Adrenal gland (tissue), 12 donors: ENCODE data around the gene PTPN1. TPM values are rescaled to one million over a fixed set of nuclear protein-coding genes. Genes with fewer than 3 reads are reported as not detected.
A peak's percentile ranks its signal among the peaks of the same experiment; 100 is the strongest.

ENCODE experiments used
- DNase-seq, 7 donors: peaks; one replicate each; pipeline ENCODE4 v3.0.0-alpha.2; 2019 to 2020
- H3K27ac ChIP-seq, 5 donors: fragments of 200-600 bp; sonication (generic) in 4 of 5; 1 replicate in 3 of 5; 2 replicates in 2 of 5; pipeline versions ENCODE4 v1.5.1 to v1.8.0; 2016 to 2020; ENCODE audit warnings: mild to moderate bottlenecking in 1 of 5
- H3K27me3 ChIP-seq: fragments of 200-600 bp; 2 replicates; pipeline ENCODE4 v1.8.0; 2021
- H3K36me3 ChIP-seq, 2 donors: fragments of 200-600 bp; replicated peaks in 1 of 2; 1 replicate in 1 of 2; 2 replicates in 1 of 2; pipeline versions ENCODE4 v1.5.1 to v1.8.0; 2018 to 2022
- H3K4me1 ChIP-seq, 2 donors: fragments of 200-600 bp; replicated peaks in 1 of 2; 1 replicate in 1 of 2; 2 replicates in 1 of 2; pipeline versions ENCODE4 v1.5.1 to v1.8.0; 2018 to 2021
- H3K4me3 ChIP-seq, 4 donors: fragments of 200-600 bp; sonication (generic) in 3 of 4; one replicate each; pipeline ENCODE4 v1.5.1; 2016 to 2018
- H3K9me3 ChIP-seq, 3 donors: fragments of 200-600 bp; sonication (generic) in 1 of 3; replicated peaks in 1 of 3; 1 replicate in 2 of 3; 2 replicates in 1 of 3; pipeline versions ENCODE4 v1.5.1 to v1.8.0; 2016 to 2021
- POLR2A ChIP-seq, 2 donors: fragments of 450-650 bp; IDR thresholded peaks; one replicate each; pipeline ENCODE4 v1.6.1; 2017; ENCODE audit warnings: antibody characterized with exemption in 2 of 2, mild to moderate bottlenecking in 2 of 2, moderate library complexity in 1 of 2
- WGBS, 4 donors: extraction: QIAGEN DNeasy Blood & Tissue Kit in 2 of 4; methylation state at CpG; one replicate each; pipeline versions ENCODE4 v1.1.5 to v1.1.7; 2013 to 2017; 5-methylcytosine and 5-hydroxymethylcytosine counted together
- intact Hi-C, 2 donors: fragments of 100-400 bp; cut with DNase I; formaldehyde crosslinking; loops; one replicate each; pipeline versions ENCODE4 v1.14.1 to v1.15.0; 2022 to 2023
- polyA plus RNA-seq, 3 donors: library from polyadenylated mRNA; stranded (reverse); fragments of 200-250 nt in 2 of 3; fragments of 350-450 nt in 1 of 3; fragmentation: Illumina TruSeq in 1 of 3; extraction: RNeasy Lipid Tissue Mini Kit (QIAGEN cat#74804) in 1 of 3; gene quantifications; one replicate each; pipeline ENCODE4 v1.2.3, GENCODE V29; 2013 to 2014
- total RNA-seq, 9 donors: library from RNA; depleted of rRNA in 4 of 9; stranded (reverse); fragments of >200 nt in 4 of 9; fragments of 120-200 nt in 1 of 9; fragmentation: NEBNext Ultra II Directional in 1 of 9; extraction: Animal tissue kit (Norgen Biotek cat#: 25700) in 1 of 9; gene quantifications; one replicate each; pipeline versions ENCODE4 v1.1.0 to v1.2.4, GENCODE V29; 2013 to 2023
- TF ChIP-seq, protein P1 (sequence below), 6 experiments: fragments of 450-650 bp in 4 of 6; fragments of 200-600 bp in 2 of 6; sonication (generic) in 1 of 6; IDR thresholded peaks; 1 replicate in 5 of 6; 2 replicates in 1 of 6; pipeline versions ENCODE4 v1.5.1 to v1.8.0; 2016 to 2021; ENCODE audit warnings: antibody characterized with exemption in 6 of 6, mild to moderate bottlenecking in 2 of 6, moderate library complexity in 1 of 6
- donor health status: healthy with polysubstance abuse.
- donor health status: Bipolar disorder and iron deficiency.
- donor health status: DM: yes; HTN: yes; CAD: no.
- donor health status: DM: no; HTN: no; CAD: no.
- donor health status: DM: no; HTN: no; CAD: no.
- donor health status: DM: yes; HTN: yes; CAD: no.

PTPN1 gene
- total and polyA plus RNA-seq, 12 donors: 17.0 to 49.2 (median 35.8) TPM

DNA sequence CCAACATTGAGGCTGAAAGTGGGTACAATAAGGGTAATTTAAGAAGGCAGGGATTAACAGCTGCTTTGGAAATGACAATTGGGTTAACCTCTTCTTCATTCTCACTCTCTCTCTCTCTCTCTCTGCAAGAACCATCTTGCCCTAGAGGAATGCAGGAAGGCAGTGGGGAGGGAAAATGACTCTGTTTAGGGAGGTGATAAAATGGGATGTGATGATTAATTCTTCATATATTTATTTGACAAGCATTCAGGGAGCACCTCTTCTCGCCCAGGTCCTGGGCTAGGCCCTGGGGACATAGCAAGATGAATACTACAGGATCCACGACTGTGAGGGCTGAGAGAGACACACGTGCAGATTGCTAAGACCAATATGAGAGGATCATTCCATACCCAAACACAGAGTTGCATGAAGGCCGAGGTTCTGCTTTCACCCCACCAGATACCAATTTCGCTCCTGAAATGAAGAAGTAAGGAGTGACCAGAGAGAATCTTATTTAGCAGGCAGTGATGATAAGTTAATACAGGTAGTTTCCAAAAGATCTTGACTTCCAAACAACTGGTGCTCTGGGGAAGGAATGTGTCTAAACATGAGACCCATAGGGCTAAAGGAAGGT, 13.3 kb upstream of the PTPN1 start:
- Histone ChIP-seq H3K27ac (no peak overlapping the region), H3K4me3 (no peak overlapping the region), H3K27me3 (no peaks in the 10 kb centered on the region), H3K36me3 (no peaks in the 10 kb centered on the region), H3K9me3 (no peaks in the 10 kb centered on the region), H3K4me1 (no peaks in the 10 kb centered on the region)
- 69 to 78% (median 75%) methylated on average over 4 to 5 of the region's 5 CpGs for WGBS, 4 donors
- intact Hi-C loops: no loop called here
- no peak for DNase-seq
- TF ChIP-seq, protein P1, sequence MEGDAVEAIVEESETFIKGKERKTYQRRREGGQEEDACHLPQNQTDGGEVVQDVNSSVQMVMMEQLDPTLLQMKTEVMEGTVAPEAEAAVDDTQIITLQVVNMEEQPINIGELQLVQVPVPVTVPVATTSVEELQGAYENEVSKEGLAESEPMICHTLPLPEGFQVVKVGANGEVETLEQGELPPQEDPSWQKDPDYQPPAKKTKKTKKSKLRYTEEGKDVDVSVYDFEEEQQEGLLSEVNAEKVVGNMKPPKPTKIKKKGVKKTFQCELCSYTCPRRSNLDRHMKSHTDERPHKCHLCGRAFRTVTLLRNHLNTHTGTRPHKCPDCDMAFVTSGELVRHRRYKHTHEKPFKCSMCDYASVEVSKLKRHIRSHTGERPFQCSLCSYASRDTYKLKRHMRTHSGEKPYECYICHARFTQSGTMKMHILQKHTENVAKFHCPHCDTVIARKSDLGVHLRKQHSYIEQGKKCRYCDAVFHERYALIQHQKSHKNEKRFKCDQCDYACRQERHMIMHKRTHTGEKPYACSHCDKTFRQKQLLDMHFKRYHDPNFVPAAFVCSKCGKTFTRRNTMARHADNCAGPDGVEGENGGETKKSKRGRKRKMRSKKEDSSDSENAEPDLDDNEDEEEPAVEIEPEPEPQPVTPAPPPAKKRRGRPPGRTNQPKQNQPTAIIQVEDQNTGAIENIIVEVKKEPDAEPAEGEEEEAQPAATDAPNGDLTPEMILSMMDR (IDR thresholded peaks at IDR 0.05): no peak
- no peak for TF ChIP-seq POLR2A (IDR thresholded peaks at IDR 0.05)

DNA sequence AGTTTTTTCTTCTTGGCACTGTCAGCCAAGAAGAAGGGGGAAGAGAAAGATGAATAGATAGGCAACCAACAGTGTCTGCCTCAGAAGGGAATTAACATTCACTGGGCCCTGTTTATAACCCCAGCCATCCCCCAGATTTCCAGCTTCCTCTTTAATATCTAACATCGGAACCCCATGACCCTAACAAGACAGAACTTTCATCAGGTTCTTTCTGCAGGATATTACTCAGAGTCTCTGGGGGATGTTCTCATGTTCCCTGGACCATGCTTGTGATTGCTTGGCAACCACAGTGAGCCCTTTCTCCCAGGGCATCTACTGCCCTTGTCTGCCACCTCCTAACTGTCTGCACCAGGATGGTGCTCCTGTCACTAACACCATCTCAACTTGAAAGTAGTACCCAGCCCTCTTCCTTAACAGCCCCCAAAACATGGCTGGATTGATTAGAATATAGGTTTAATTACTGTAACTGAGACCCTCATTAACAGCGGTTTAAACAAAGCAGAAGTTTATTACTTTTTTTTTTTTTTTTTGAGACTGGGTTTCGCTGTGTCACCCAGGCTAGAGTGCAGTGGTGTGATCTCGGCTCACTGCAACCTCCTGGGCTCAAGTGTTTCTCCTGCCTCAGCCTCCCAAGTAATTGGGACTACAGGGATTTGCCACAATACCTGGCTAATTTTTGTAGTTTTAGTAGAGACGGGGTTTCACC, 12.0 kb upstream of the PTPN1 start:
- WGBS, 4 donors: 76 to 90% (median 82%) methylated on average over 5 of the region's 5 CpGs
- Histone ChIP-seq H3K36me3 (no peaks in the 10 kb centered on the region), H3K27me3 (no peaks in the 10 kb centered on the region), H3K27ac (no peak overlapping the region), H3K9me3 (no peaks in the 10 kb centered on the region), H3K4me3 (no peak overlapping the region), H3K4me1 (peaks cover 0 to 4% of the 10 kb centered on the region in 2 donors)
- TF ChIP-seq POLR2A (IDR thresholded peaks at IDR 0.05): no peak
- TF ChIP-seq, protein P1 (IDR thresholded peaks at IDR 0.05): no peak
- DNase-seq: peak in 1 of 7 donors; percentile 23
- intact Hi-C loops: no loop called here

DNA sequence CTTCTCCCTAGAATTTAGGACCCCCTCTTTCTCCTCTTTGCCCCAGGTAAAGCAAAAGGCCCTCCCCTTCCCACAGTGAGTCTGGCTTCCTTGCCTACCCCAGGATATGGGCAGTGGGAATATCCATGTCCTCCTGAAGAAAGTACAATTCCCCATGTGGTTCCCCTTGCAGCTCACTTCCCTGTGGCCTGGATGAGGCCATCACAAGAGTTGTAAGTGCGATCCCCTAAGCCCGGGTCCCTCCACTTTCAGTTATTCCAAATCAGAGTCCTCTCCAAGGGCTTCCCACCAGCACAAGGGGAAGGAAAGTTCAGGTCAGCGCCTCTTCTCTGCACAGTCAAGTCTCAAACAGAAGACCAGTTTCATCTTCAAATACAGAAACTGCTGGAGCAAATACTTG, 10.2 kb upstream of the PTPN1 start:
- no peak overlapping the region for H3K4me3 ChIP-seq
- intact Hi-C loops: loop anchor here in 1 of 2 donors (5.0 kb wide), 1 partner anchor 77 kb away; no protein-coding TSS in a partner anchor
- no peaks in the 10 kb centered on the region for H3K36me3 ChIP-seq
- H3K27ac ChIP-seq: no peak overlapping the region
- no peak for DNase-seq
- no peak for TF ChIP-seq POLR2A (IDR thresholded peaks at IDR 0.05)
- TF ChIP-seq, protein P1 (IDR thresholded peaks at IDR 0.05): no peak
- H3K4me1 ChIP-seq: peaks cover 8 to 17% of the 10 kb centered on the region in 2 donors
- no peaks in the 10 kb centered on the region for H3K27me3 ChIP-seq
- H3K9me3 ChIP-seq: no peaks in the 10 kb centered on the region
- 91 to 96% (median 94%) methylated on average over 3 of the region's 3 CpGs for whole genome bisulfite sequencing, 4 donors

- 73 to 81% (median 75%) methylated on average over 12 of the region's 12 CpGs for WGBS, 4 donors
- H3K27me3 ChIP-seq: no peaks in the 10 kb centered on the region
- TF ChIP-seq POLR2A (IDR thresholded peaks at IDR 0.05): no peak
- TF ChIP-seq, protein P1 (IDR thresholded peaks at IDR 0.05): no peak
- H3K36me3 ChIP-seq: no peaks in the 10 kb centered on the region
- no peak overlapping the region for H3K4me3 ChIP-seq
- no peaks in the 10 kb centered on the region for H3K9me3 ChIP-seq
- H3K4me1 ChIP-seq: peaks cover 8 to 17% of the 10 kb centered on the region in 2 donors
- intact Hi-C loops: loop anchor here in 1 of 2 donors (5.0 kb wide), 1 partner anchor 75 kb away; no protein-coding TSS in a partner anchor
- peak overlapping the region in 2 of 5 donors; percentile 79 to 87 for H3K27ac ChIP-seq
- peak in 3 of 7 donors; percentile 26 to 45 (median 28) for DNase-seq
These were observed 8.0 kb upstream of the PTPN1 start for GRCh38 chr20:50501972-50502745.
